ENCODE measurements around the gene HUS1B.
"Not testable (repeated sequence)": the region's sequence is repeated elsewhere in the genome, so short reads cannot be mapped to it uniquely, and the experiment has no call there.

HUS1B gene

GRCh38 chr6:667253-667927 lies 10.5 kb upstream of the HUS1B start:
- H3K4me3 ChIP-seq (ENCODE audit: low read length): no peak overlapping the region
- no peak overlapping the region for H3K9ac ChIP-seq (ENCODE audit: low read length)
- H3K4me1 ChIP-seq (ENCODE audit: control insufficient read depth, insufficient read depth, low read length): no peaks in the 10 kb centered on the region
- H3K36me3 ChIP-seq (ENCODE audit: control insufficient read depth, insufficient read depth, low read length): no peaks in the 10 kb centered on the region
- no peak overlapping the region for H3K27ac ChIP-seq (ENCODE audit: low read depth, low read length)
- no peaks in the 10 kb centered on the region for H3K27me3 ChIP-seq (ENCODE audit: control insufficient read depth, insufficient read depth, low read length)

- Histone ChIP-seq H3K27me3 (ENCODE audit: control insufficient read depth, insufficient read depth, low read length) (no peaks in the 10 kb centered on the region), H3K9ac (ENCODE audit: low read length) (no peak overlapping the region), H3K36me3 (ENCODE audit: control insufficient read depth, insufficient read depth, low read length) (no peaks in the 10 kb centered on the region), H3K4me1 (ENCODE audit: control insufficient read depth, insufficient read depth, low read length) (no peaks in the 10 kb centered on the region), H3K4me3 (ENCODE audit: low read length) (no peak overlapping the region), H3K27ac (ENCODE audit: low read depth, low read length) (no peak overlapping the region)
Measured at GRCh38 chr6:665403-666267, 8.7 kb upstream of the HUS1B start.

- not testable (repeated sequence) for H3K27me3 ChIP-seq (ENCODE audit: control insufficient read depth, insufficient read depth, low read length); H3K36me3 ChIP-seq (ENCODE audit: control insufficient read depth, insufficient read depth, low read length); H3K4me3 ChIP-seq (ENCODE audit: low read length); H3K4me1 ChIP-seq (ENCODE audit: control insufficient read depth, insufficient read depth, low read length); H3K27ac ChIP-seq (ENCODE audit: low read depth, low read length); H3K9ac ChIP-seq (ENCODE audit: low read length)
Measured at GRCh38 chr6:663788-664187, 6.9 kb upstream of the HUS1B start.

- Histone ChIP-seq H3K27me3 (ENCODE audit: control insufficient read depth, insufficient read depth, low read length) (no peaks in the 10 kb centered on the region), H3K4me1 (ENCODE audit: control insufficient read depth, insufficient read depth, low read length) (peaks cover 3% of the 10 kb centered on the region), H3K9ac (ENCODE audit: low read length) (no peak overlapping the region), H3K36me3 (ENCODE audit: control insufficient read depth, insufficient read depth, low read length) (no peaks in the 10 kb centered on the region), H3K4me3 (ENCODE audit: low read length) (no peak overlapping the region), H3K27ac (ENCODE audit: low read depth, low read length) (no peak overlapping the region)
Measured at GRCh38 chr6:659716-660581, 3.0 kb upstream of the HUS1B start.

- no peaks in the 10 kb centered on the region for H3K36me3 ChIP-seq (ENCODE audit: control insufficient read depth, insufficient read depth, low read length)
- H3K27me3 ChIP-seq (ENCODE audit: control insufficient read depth, insufficient read depth, low read length): no peaks in the 10 kb centered on the region
- H3K4me1 ChIP-seq (ENCODE audit: control insufficient read depth, insufficient read depth, low read length): peaks cover 3% of the 10 kb centered on the region
- H3K27ac ChIP-seq (ENCODE audit: low read depth, low read length): no peak overlapping the region
- no peak overlapping the region for H3K9ac ChIP-seq (ENCODE audit: low read length)
- no peak overlapping the region for H3K4me3 ChIP-seq (ENCODE audit: low read length)
Measured at GRCh38 chr6:658244-658643, 1.3 kb upstream of the HUS1B start.

GRCh38 chr6:657743-658142 lies 843 bp upstream of the HUS1B start:
- H3K27ac ChIP-seq (ENCODE audit: low read depth, low read length): no peak overlapping the region
- no peaks in the 10 kb centered on the region for H3K36me3 ChIP-seq (ENCODE audit: control insufficient read depth, insufficient read depth, low read length)
- no peak overlapping the region for H3K9ac ChIP-seq (ENCODE audit: low read length)
- H3K4me1 ChIP-seq (ENCODE audit: control insufficient read depth, insufficient read depth, low read length): peaks cover 3% of the 10 kb centered on the region
- no peaks in the 10 kb centered on the region for H3K27me3 ChIP-seq (ENCODE audit: control insufficient read depth, insufficient read depth, low read length)
- H3K4me3 ChIP-seq (ENCODE audit: low read length): no peak overlapping the region

GRCh38 chr6:654136-654535 lies 2.8 kb downstream of the HUS1B start:
- no peak overlapping the region for H3K4me3 ChIP-seq (ENCODE audit: low read length)
- no peaks in the 10 kb centered on the region for H3K27me3 ChIP-seq (ENCODE audit: control insufficient read depth, insufficient read depth, low read length)
- H3K36me3 ChIP-seq (ENCODE audit: control insufficient read depth, insufficient read depth, low read length): no peaks in the 10 kb centered on the region
- H3K27ac ChIP-seq (ENCODE audit: low read depth, low read length): no peak overlapping the region
- H3K9ac ChIP-seq (ENCODE audit: low read length): no peak overlapping the region
- peaks cover 3% of the 10 kb centered on the region for H3K4me1 ChIP-seq (ENCODE audit: control insufficient read depth, insufficient read depth, low read length)

- H3K27ac ChIP-seq (ENCODE audit: low read depth, low read length): no peak overlapping the region
- H3K27me3 ChIP-seq (ENCODE audit: control insufficient read depth, insufficient read depth, low read length): no peaks in the 10 kb centered on the region
Measured at GRCh38 chr6:652865-653264, 4.0 kb downstream of the HUS1B start.

DNA sequence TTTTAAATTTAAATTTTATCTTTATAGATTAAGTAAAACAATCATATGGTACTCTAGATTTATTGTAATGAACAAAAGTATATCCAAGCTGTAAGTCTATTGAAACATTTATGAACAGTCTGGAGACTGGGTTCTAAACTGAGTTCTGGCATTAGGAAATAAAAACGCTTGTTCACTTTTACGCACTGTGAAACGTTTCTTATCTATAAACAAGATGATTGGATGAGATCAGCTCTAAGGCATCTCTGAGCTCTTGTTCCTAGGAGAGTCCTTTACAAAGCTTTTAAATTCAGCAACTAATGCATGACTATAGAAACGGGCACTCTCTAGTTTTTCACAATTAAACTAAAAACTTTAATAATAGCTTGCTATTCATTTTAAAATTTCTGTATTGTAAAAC lies 6.8 kb downstream of the HUS1B start:
- no peaks in the 10 kb centered on the region for H3K4me1 ChIP-seq (ENCODE audit: control insufficient read depth, insufficient read depth, low read length)
- H3K4me3 ChIP-seq (ENCODE audit: low read length): no peak overlapping the region
- H3K36me3 ChIP-seq (ENCODE audit: control insufficient read depth, insufficient read depth, low read length): no peaks in the 10 kb centered on the region

More at GRCh38 chr6:652865-653264, 4.0 kb downstream of the HUS1B start:
- H3K36me3 ChIP-seq (ENCODE audit: control insufficient read depth, insufficient read depth, low read length): no peaks in the 10 kb centered on the region
- no peak overlapping the region for H3K9ac ChIP-seq (ENCODE audit: low read length)
- H3K4me3 ChIP-seq (ENCODE audit: low read length): no peak overlapping the region
- no peaks in the 10 kb centered on the region for H3K4me1 ChIP-seq (ENCODE audit: control insufficient read depth, insufficient read depth, low read length)

GRCh38 chr6:642805-643204 lies 14.1 kb downstream of the HUS1B start:
- Histone ChIP-seq H3K27ac (ENCODE audit: low read depth, low read length) (no peak overlapping the region), H3K27me3 (ENCODE audit: control insufficient read depth, insufficient read depth, low read length) (no peaks in the 10 kb centered on the region), H3K4me1 (ENCODE audit: control insufficient read depth, insufficient read depth, low read length) (no peaks in the 10 kb centered on the region), H3K9ac (ENCODE audit: low read length) (no peak overlapping the region), H3K4me3 (ENCODE audit: low read length) (no peak overlapping the region), H3K36me3 (ENCODE audit: control insufficient read depth, insufficient read depth, low read length) (no peaks in the 10 kb centered on the region)

More for the DNA sequence above, 6.8 kb downstream of the HUS1B start:
- H3K27ac ChIP-seq (ENCODE audit: low read depth, low read length): no peak overlapping the region
- H3K27me3 ChIP-seq (ENCODE audit: control insufficient read depth, insufficient read depth, low read length): no peaks in the 10 kb centered on the region
- H3K9ac ChIP-seq (ENCODE audit: low read length): no peak overlapping the region

- Histone ChIP-seq H3K27ac (ENCODE audit: low read depth, low read length) (no peak overlapping the region), H3K4me1 (ENCODE audit: control insufficient read depth, insufficient read depth, low read length) (no peaks in the 10 kb centered on the region), H3K4me3 (ENCODE audit: low read length) (no peak overlapping the region), H3K36me3 (ENCODE audit: control insufficient read depth, insufficient read depth, low read length) (peaks cover 1% of the 10 kb centered on the region), H3K27me3 (ENCODE audit: control insufficient read depth, insufficient read depth, low read length) (no peaks in the 10 kb centered on the region), H3K9ac (ENCODE audit: low read length) (no peak overlapping the region)
Measured at GRCh38 chr6:641225-641985, 15.5 kb downstream of the HUS1B start.

GRCh38 chr6:636488-636887 lies 20.4 kb downstream of the HUS1B start:
- Histone ChIP-seq H3K36me3 (ENCODE audit: control insufficient read depth, insufficient read depth, low read length) (peaks cover 3% of the 10 kb centered on the region), H3K27ac (ENCODE audit: low read depth, low read length) (no peak overlapping the region), H3K27me3 (ENCODE audit: control insufficient read depth, insufficient read depth, low read length) (no peaks in the 10 kb centered on the region), H3K4me1 (ENCODE audit: control insufficient read depth, insufficient read depth, low read length) (no peaks in the 10 kb centered on the region), H3K4me3 (ENCODE audit: low read length) (no peak overlapping the region), H3K9ac (ENCODE audit: low read length) (no peak overlapping the region)

All from rectal smooth muscle tissue (tissue), 1 donor.